Activated CD8-positive, alpha-beta memory T cell treated with anti-CD3 and anti-CD28 coated beads, Interleukin-2, amount 10 ng/mL, durations not matched to agents 7 days and 5 days (primary cell): Measurements from ENCODE around the gene SCN1B. TPM values are rescaled to one million over a fixed set of nuclear protein-coding genes. Genes with fewer than 3 reads are reported as not detected.
A peak's percentile ranks its signal among the peaks of the same experiment; 100 is the strongest.
"Not testable (repeated sequence)": the region's sequence is repeated elsewhere in the genome, so short reads cannot be mapped to it uniquely, and the experiment has no call there.

Experiments
- ATAC-seq: fragments of 150-1000 bp; cut with Tn5 transposase; one replicate; pipeline ENCODE4 v1.10.0; 2021; ENCODE audit warnings: moderate library complexity
- CTCF ChIA-PET: fragments of 350-600 bp; sonication (Branson Sonifier 250); formaldehyde crosslinking; loops from one replicate; lab custom pipeline; 2021; ENCODE audit warnings: antibody characterized with exemption; lab: Charles Lee
- DNase-seq: peaks from one replicate; pipeline ENCODE4 v3.0.0-alpha.2; 2020
- H3K27ac Mint-ChIP-seq: one replicate; pipeline ENCODE4 v1.8.0; 2021; ENCODE audit warnings: mild to moderate bottlenecking, mixed read lengths
- H3K27me3 Mint-ChIP-seq: one replicate; pipeline ENCODE4 v1.8.0; 2021; ENCODE audit warnings: mixed read lengths
- H3K36me3 Mint-ChIP-seq: one replicate; pipeline ENCODE4 v1.8.0; 2021; ENCODE audit warnings: mild to moderate bottlenecking, mixed read lengths
- H3K4me1 Mint-ChIP-seq: one replicate; pipeline ENCODE4 v1.8.0; 2021; ENCODE audit warnings: mixed read lengths
- H3K4me3 Mint-ChIP-seq: one replicate; pipeline ENCODE4 v1.8.0; 2021; ENCODE audit warnings: mild to moderate bottlenecking, moderate library complexity, mixed read lengths
- H3K9me3 Mint-ChIP-seq: one replicate; pipeline ENCODE4 v1.8.0; 2022; ENCODE audit warnings: low read depth, mixed read lengths
- total RNA-seq, 2 experiments: library from RNA; stranded (reverse); gene quantifications; one replicate each; pipeline ENCODE4 v1.2.3, GENCODE V29; 2021

The SCN1B gene
- total RNA-seq, 2 experiments from 2014 or later: 0.26 to 0.37 TPM

DNA sequence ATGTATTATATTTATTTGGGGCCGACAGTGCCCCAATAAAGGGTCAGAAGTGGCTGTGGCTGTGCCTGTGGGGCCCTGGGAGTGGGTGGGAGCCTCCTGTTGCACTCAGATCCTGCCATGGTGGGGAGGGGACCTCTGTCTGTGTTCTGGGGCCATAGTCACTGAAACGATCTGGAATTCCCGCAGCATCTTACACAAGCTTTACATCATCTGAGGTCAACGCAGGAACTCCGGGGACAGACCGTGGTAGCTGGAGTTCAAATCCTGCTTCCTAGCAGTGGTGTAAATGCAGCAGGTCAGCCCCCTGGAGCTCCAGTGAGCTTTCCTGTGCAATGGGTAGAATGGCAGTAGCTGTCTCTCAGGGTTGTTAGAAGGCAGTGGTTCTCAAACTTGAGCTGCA lies 3.9 kb upstream of the SCN1B start:
- peaks cover 9% of the 10 kb centered on the region for H3K27me3 Mint-ChIP-seq
- H3K27ac Mint-ChIP-seq: no peak overlapping the region
- DNase-seq (no peak), ATAC-seq (no peak)
- peaks cover 5% of the 10 kb centered on the region for H3K4me1 Mint-ChIP-seq
- no peaks in the 10 kb centered on the region for H3K9me3 Mint-ChIP-seq
- CTCF ChIA-PET: interaction anchor here (0.5 to 1.0 kb wide), 2 partner anchors 18 to 23 kb away, joined by 3 read pairs; no protein-coding TSS in a partner anchor
- peaks cover 26% of the 10 kb centered on the region for H3K36me3 Mint-ChIP-seq
- no peak overlapping the region for H3K4me3 Mint-ChIP-seq

DNA sequence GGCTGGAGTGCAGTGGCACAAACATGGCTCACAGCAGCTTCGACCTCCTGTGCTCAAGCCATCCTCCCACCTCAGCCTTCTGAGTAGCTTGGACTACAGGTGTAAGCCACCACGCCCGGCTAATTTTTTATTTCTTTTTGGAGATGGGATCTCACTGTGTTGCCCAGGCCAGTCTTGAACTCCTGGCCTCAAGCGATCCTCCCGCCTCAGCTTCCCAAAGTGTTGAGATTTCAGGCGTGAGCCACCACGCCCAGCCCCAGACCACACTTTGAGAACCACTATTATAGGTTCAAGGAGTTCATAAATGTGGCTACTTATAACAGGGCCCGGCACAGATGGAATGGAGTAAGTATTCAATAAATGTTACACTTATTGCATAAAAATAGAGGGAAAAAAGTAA lies 3.3 kb upstream of the SCN1B start:
- no peak for DNase-seq
- no peak for ATAC-seq
- Mint-ChIP-seq H3K9me3 (no peaks in the 10 kb centered on the region), H3K4me1 (peaks cover 5% of the 10 kb centered on the region), H3K4me3 (no peak overlapping the region), H3K27ac (no peak overlapping the region), H3K36me3 (peaks cover 24% of the 10 kb centered on the region), H3K27me3 (peaks cover 15% of the 10 kb centered on the region)
- CTCF ChIA-PET: interaction anchor here (1.0 to 1.3 kb wide), 5 partner anchors 12 to 64 kb away, joined by 3 to 6 read pairs (median 3); no protein-coding TSS in a partner anchor

DNA sequence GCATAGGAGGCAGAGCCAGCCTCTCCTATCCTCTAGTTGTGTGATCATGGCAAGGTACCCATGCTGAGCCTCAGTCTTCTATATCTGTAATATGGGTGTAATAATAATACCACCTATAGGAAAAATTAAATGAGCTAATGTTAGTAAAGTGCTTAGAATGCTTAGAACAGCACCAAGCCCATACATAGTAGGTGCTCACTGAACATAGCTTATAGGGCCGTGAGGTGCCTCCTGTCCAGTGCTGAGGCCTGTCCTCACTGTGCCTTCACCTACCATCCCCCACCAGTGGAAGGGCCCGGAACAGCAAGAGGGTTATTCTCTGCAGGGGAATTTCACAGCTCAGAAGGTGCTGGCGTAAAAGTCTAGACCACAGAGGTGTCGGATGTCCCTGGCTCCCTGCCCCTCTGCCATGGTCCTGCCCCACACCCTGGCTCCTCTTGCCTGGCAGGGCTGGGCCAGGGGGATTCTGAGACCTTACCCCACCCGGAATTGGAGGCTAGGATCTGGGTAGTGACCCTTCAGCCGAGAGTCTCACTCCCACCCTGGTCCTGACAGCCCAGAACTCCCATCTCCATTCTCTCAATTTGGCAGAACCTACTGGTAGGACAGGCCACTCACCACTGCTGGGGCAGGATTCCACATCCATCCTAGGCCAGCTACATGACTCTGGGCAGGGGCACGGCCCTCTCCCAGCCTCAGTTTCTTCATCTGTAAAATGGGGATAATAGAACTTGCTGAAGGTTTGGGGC lies 2.2 kb upstream of the SCN1B start:
- no peak for ATAC-seq
- no peak overlapping the region for H3K27ac Mint-ChIP-seq

DNA sequence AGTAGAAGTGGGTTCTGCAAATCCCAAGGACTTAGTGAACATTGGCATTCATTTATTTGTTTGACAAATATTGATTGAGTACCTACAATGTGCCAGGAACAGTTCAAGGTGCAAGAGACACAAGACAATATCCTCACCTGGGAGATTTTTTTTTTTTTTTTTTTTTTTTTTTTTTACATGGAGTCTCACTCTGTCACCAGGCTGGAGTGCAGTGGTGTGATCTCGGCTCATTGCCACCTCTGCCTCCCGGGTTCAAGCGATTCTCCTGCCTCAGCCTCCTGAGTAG lies 1.7 kb upstream of the SCN1B start:
- CTCF ChIA-PET: interaction anchor here (0.7 kb wide), 1 partner anchor 56 kb away, joined by 5 read pairs; no protein-coding TSS in a partner anchor
- Mint-ChIP-seq H3K27me3 (peaks cover 25% of the 10 kb centered on the region), H3K36me3 (peaks cover 20% of the 10 kb centered on the region)
- not testable (repeated sequence) for DNase-seq, H3K27ac Mint-ChIP-seq, ATAC-seq, H3K9me3 Mint-ChIP-seq, H3K4me3 Mint-ChIP-seq, H3K4me1 Mint-ChIP-seq

More for the DNA sequence above, 2.2 kb upstream of the SCN1B start:
- DNase-seq: no peak
- peaks cover 20% of the 10 kb centered on the region for H3K36me3 Mint-ChIP-seq
- H3K27me3 Mint-ChIP-seq: peaks cover 25% of the 10 kb centered on the region
- H3K9me3 Mint-ChIP-seq: no peaks in the 10 kb centered on the region
- H3K4me3 Mint-ChIP-seq: no peak overlapping the region
- H3K4me1 Mint-ChIP-seq: peaks cover 5% of the 10 kb centered on the region
- CTCF ChIA-PET: interaction anchor here (1.0 to 1.3 kb wide), 4 partner anchors 14 to 63 kb away, joined by 3 to 6 read pairs (median 4); no protein-coding TSS in a partner anchor

DNA sequence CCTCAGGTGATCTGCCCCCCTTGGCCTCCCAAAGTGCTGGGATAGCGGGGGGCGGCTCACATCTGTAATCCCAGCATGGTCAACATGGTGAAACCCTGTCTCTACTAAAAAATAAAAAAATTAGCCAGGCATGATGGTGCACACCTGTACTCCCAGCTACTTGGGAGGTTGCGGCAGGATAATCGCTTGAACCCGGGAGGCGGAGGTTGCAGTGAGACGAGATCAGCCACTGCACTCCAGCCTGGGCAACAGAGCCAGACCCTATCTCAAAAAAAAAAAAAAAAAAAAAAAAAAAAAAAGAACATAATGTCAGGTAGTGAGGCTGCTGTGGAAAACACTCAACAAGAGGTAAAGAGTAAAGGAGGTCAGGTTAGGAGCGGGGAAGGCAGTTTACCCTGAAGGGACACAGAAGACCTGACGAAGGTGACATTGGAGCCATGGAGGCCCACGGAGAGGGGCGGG lies 964 bp upstream of the SCN1B start:
- Mint-ChIP-seq H3K36me3 (peaks cover 15% of the 10 kb centered on the region), H3K4me3 (peak overlapping the region; percentile 11), H3K27me3 (peaks cover 25% of the 10 kb centered on the region)
- not testable (repeated sequence) for DNase-seq, H3K4me1 Mint-ChIP-seq, H3K9me3 Mint-ChIP-seq, H3K27ac Mint-ChIP-seq, ATAC-seq
- CTCF ChIA-PET: interaction anchor here (0.7 kb wide), 1 partner anchor 57 kb away, joined by 5 read pairs; no protein-coding TSS in a partner anchor

DNA sequence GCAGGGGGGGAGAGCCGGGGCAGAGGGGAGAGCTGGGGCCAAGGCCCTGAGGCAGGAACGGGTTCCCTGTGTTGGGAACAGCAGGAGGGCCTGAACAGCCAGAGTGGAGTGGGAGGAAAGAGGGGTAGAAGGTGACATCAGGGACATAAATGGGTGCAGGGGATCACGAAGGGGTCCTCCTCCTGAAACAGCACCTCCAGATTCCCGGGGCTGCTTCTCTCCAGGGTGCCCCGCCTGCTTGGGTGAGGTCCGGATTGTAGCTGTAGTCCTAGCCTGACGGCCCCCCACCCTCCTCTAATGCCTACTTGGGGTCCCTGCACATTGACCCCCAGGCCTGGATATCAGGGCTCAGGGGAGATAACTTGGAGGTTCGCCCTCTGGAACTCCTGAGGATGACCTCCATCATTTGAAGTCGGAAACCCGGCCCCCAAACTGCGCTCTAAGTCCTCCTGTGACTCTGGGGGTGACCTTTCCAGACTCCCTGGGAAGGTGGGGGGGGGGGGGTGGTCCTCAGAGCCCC lies 473 bp upstream of the SCN1B start:
- CTCF ChIA-PET: no interaction called here
- ATAC-seq (peak; percentile 25), DNase-seq (no peak)
- H3K4me3 Mint-ChIP-seq: peak overlapping the region; percentile 11
- H3K4me1 Mint-ChIP-seq: peaks cover 5% of the 10 kb centered on the region
- peaks cover 14% of the 10 kb centered on the region for H3K36me3 Mint-ChIP-seq
- H3K9me3 Mint-ChIP-seq: no peaks in the 10 kb centered on the region
- H3K27me3 Mint-ChIP-seq: peaks cover 25% of the 10 kb centered on the region
- no peak overlapping the region for H3K27ac Mint-ChIP-seq

DNA sequence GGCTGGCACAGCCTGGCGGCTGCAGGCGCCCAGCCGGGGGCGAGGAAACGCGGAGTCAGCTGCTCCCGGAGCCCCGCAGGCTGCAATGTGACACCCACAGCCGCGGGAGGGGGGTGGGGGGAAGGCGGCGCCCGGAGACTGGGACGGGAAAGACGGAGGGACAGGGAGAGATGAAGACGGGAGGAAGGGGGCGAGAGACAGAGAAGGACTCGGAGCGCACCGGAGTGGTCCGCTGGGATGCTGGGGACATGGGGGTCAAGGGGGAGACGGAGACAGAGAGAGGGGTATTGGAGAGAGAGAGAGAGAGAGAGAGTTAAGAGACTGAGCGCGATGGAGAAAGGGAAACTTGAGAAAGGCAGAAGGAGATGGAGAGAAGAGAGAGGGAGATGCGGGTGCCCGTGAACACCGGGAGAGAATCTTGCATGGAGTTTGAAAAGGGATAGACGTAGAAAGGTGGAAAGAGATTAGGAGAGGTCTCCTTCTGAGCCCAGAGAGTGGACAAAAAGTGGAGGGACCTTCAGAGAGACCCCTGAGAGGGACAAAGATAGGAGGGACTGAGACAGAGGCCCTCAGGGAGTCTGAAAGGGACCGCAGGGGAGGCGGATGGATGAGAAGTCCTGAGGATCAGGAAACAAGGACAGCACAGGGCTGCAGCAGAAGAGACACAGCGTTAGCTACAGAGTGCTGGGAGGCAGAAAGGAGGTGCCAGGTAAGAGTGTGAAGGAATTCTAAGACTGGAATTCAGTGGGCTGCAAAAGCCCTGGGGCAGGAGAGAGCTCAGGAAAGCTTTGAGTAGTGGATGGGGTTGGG lies 1.0 kb downstream of the SCN1B start:
- Mint-ChIP-seq H3K27me3 (peaks cover 25% of the 10 kb centered on the region), H3K4me3 (peak overlapping the region; percentile 24), H3K27ac (no peak overlapping the region), H3K4me1 (peaks cover 5% of the 10 kb centered on the region), H3K9me3 (no peaks in the 10 kb centered on the region), H3K36me3 (peaks cover 14% of the 10 kb centered on the region)
- ATAC-seq: no peak
- CTCF ChIA-PET: no interaction called here
- no peak for DNase-seq

DNA sequence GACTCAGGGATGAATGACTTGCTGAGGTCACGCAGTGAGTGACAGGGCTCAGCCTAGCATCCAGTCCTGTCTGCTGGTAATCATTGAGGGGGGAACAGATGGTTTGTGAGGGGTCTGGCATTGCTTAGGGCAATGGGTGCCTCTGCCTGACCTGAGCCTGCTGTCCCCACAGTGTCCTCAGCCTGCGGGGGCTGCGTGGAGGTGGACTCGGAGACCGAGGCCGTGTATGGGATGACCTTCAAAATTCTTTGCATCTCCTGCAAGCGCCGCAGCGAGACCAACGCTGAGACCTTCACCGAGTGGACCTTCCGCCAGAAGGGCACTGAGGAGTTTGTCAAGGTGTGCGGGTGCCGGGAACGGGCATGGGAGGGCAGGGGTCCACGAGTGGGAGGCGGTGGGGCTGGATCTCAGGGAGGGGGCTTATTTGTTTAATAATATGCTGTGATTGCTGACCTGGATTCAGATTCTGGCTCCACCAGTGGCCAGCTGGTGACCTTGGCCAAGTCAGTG lies 2.1 kb downstream of the SCN1B start:
- Mint-ChIP-seq H3K36me3 (peaks cover 6% of the 10 kb centered on the region), H3K4me1 (peaks cover 5% of the 10 kb centered on the region), H3K9me3 (no peaks in the 10 kb centered on the region), H3K27me3 (peaks cover 25% of the 10 kb centered on the region), H3K4me3 (no peak overlapping the region), H3K27ac (no peak overlapping the region)
- CTCF ChIA-PET: no interaction called here
- ATAC-seq (no peak), DNase-seq (no peak)

DNA sequence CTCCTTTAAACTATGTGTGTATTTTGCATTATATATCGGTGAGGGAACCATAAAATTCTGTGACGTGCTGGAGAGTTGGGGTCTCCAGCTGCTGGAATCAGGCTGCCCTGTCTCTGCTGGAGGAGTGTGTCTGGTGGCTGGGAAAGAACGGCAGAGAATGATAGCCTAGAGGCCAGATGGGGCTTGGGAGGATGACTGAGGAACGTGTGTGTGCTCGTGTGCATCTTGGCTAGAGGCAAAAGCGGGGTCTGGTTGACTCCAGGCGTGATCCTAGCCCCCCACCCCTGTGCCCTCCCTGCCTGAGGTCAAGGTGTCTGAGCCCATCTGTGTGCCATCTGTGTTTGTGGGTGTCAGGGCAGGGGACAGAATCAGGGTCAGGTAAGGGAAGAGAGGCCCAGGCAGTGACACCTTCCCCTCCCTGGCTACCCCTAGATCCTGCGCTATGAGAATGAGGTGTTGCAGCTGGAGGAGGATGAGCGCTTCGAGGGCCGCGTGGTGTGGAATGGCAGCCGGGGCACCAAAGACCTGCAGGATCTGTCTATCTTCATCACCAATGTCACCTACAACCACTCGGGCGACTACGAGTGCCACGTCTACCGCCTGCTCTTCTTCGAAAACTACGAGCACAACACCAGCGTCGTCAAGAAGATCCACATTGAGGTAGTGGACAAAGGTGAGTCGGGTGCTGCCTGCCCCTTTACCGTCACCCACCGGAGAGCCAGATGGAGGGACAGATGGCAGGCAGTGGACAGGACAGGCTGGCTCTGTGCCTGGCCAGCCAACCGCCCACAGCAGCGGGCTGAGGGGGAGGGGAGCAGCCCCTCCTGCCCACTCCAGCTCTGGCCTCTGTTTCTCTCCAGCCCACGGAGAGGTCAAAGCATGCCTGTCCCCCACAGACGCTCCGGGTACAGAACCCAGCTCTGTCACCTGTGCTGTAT lies 3.1 kb downstream of the SCN1B start:
- no peak overlapping the region for H3K27ac Mint-ChIP-seq
- CTCF ChIA-PET: interaction anchor here (2.9 kb wide), 1 partner anchor 10 kb away, joined by 12 read pairs; no protein-coding TSS in a partner anchor
- H3K4me1 Mint-ChIP-seq: peaks cover 5% of the 10 kb centered on the region
- H3K9me3 Mint-ChIP-seq: no peaks in the 10 kb centered on the region
- no peak for DNase-seq
- H3K27me3 Mint-ChIP-seq: peaks cover 27% of the 10 kb centered on the region
- H3K4me3 Mint-ChIP-seq: no peak overlapping the region
- no peak for ATAC-seq
- H3K36me3 Mint-ChIP-seq: peaks cover 2% of the 10 kb centered on the region

DNA sequence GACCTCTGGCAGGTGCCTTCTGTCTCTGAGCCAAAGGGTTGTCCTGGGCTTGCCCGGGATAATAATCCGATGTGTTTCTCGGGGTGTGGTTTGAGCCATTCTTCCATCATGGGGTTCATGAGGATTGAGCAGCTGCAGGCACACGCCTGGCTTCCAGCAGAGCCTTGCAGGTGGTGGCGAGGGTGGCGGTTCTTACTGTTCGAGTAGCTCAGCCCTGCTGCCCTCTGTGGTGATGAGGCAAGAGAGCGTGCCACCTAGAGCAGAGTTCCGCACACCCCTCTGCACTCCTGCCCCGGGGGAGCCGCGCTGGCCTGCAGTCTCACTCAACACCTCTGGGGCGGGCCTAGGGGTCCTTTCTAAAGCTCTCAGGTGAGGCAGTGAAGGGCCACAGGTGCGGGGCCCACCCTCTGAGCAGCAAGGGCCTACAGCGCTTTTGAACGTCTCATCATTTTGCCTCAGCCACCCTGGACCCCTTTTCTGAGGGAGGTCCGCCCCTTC lies 3.8 kb downstream of the SCN1B start:
- Mint-ChIP-seq H3K27ac (no peak overlapping the region), H3K4me1 (peaks cover 5% of the 10 kb centered on the region), H3K9me3 (no peaks in the 10 kb centered on the region), H3K4me3 (no peak overlapping the region), H3K36me3 (no peaks in the 10 kb centered on the region), H3K27me3 (peaks cover 29% of the 10 kb centered on the region)
- DNase-seq (no peak), ATAC-seq (no peak)
- CTCF ChIA-PET: interaction anchor here (2.9 kb wide), 1 partner anchor 10 kb away, joined by 12 read pairs; no protein-coding TSS in a partner anchor

DNA sequence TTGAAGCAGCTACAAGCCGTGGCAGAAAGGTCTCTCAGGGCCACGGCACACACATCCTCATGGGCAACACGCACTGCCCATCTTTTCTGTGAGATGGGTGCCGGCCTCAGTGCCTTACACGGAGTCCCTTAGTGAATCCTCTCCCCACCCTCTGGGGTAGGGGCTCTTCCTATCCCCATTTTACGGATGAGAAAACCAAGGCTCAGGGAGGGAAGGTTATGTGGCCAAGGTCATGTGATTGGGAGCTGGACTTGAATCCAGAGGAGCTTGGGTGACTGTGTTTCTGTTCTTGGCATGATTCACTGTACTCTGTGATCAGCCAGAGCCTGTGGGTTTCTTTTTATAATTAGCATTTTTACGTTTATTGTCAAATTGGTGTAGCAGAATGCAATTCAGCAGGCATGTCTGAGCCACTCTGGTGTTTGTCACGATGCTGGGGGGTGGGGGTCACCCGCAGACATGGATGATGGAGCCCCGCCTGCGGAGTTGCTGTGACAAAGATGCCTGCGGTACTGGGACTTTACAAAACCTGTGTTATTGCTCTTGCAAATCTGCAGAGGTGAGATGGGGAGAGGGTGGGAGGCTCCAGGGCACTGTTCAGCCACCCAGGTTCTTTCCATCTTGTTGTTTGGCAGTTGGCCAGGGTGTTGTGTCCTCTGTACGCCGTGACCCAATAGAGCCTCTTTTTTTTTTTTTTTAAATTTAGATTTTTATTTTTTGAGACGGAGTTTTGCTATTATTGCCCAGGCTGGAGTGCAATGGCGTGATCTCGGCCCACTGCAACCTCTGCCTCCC lies 4.5 kb downstream of the SCN1B start:
- H3K9me3 Mint-ChIP-seq: no peaks in the 10 kb centered on the region
- DNase-seq (no peak), ATAC-seq (no peak)
- no peak overlapping the region for H3K27ac Mint-ChIP-seq
- peaks cover 26% of the 10 kb centered on the region for H3K27me3 Mint-ChIP-seq
- H3K4me3 Mint-ChIP-seq: no peak overlapping the region
- CTCF ChIA-PET: interaction anchor here (2.9 kb wide), 1 partner anchor 9 kb away, joined by 12 read pairs; no protein-coding TSS in a partner anchor
- H3K4me1 Mint-ChIP-seq: peaks cover 4% of the 10 kb centered on the region
- H3K36me3 Mint-ChIP-seq: no peaks in the 10 kb centered on the region
